Fibroblast of villous mesenchyme (primary cell): ENCODE measurements around the gene MT1B. TPM values are rescaled to one million over a fixed set of nuclear protein-coding genes. Genes with fewer than 3 reads are reported as not detected.

Source experiments
- DNase-seq: peaks from one replicate; pipeline ENCODE4 v3.0.0-alpha.2; 2010; ENCODE audit warnings: low read depth
- H3K4me3 ChIP-seq: 2 replicates; pipeline ENCODE4 v1.5.1; 2011; ENCODE audit warnings: low read depth, mild to moderate bottlenecking, low read length
- CTCF ChIP-seq: IDR thresholded peaks from 2 replicates; pipeline ENCODE4 v1.5.1; 2012; ENCODE audit warnings: low read depth, mild to moderate bottlenecking, low read length; ENCODE audit not compliant: insufficient read depth
- total RNA-seq: library from RNA; depleted of rRNA; stranded (reverse); fragments of >200 nt; gene quantifications from 2 replicates; pipeline ENCODE4 v1.2.3, GENCODE V29; 2012

MT1B gene
- total RNA-seq, 1 donor, result not detected

GRCh38 chr16:56607675-56608042 lies 44.0 kb upstream of the MT1B start:
- no peak for TF ChIP-seq CTCF
- DNase-seq, result no peak
- no peak overlapping the region for H3K4me3 ChIP-seq

GRCh38 chr16:56608043-56608875 lies 43.4 kb upstream of the MT1B start, which contains the start of gene MT2A:
MT2A (plus strand) TSS chr16:56608584; CDS start chr16:56608656, 72 bp downstream.
- DNase-seq, result peak; percentile 98
- H3K4me3 ChIP-seq, result peak within 1 kb of the TSS; percentile 60
- TF ChIP-seq CTCF, result peak; percentile 1

GRCh38 chr16:56608876-56609462 lies 42.7 kb upstream of the MT1B start:
- TF ChIP-seq CTCF, result no peak
- peak; percentile 32 for DNase-seq
- peak overlapping the region; percentile 60 for H3K4me3 ChIP-seq

GRCh38 chr16:56609463-56609921 lies 42.2 kb upstream of the MT1B start:
- peak overlapping the region; percentile 60 for H3K4me3 ChIP-seq
- peak; percentile 97 for DNase-seq
- no peak for TF ChIP-seq CTCF

- H3K4me3 ChIP-seq, result peak overlapping the region; percentile 60
- TF ChIP-seq CTCF, result no peak
- DNase-seq, result peak; percentile 93
Observed at GRCh38 chr16:56610017-56610608, 41.6 kb upstream of the MT1B start.

GRCh38 chr16:56610609-56611111 lies 41.0 kb upstream of the MT1B start:
- H3K4me3 ChIP-seq, result no peak overlapping the region
- TF ChIP-seq CTCF, result no peak
- DNase-seq, result peak; percentile 95
